WERI-Rb-1 (cell line): Measurements from ENCODE around the gene NRXN2.

Source experiments
- DNase-seq: peaks from one replicate; pipeline ENCODE4 v3.0.0-alpha.2; 2020
- H3K27ac ChIP-seq: fragments of 250-450 bp; sonication (Bioruptor Pico); 2 replicates; pipeline ENCODE4 v1.5.1; 2020; ENCODE audit warnings: mild to moderate bottlenecking, moderate library complexity
- H3K27me3 ChIP-seq: fragments of 250-450 bp; sonication (Bioruptor Pico); 2 replicates; pipeline ENCODE4 v1.5.1; 2021; ENCODE audit warnings: mild to moderate bottlenecking, low read depth, moderate library complexity; ENCODE audit not compliant: insufficient read depth, severe bottlenecking
- H3K36me3 ChIP-seq: fragments of 250-450 bp; sonication (Bioruptor Pico); 2 replicates; pipeline ENCODE4 v1.5.1; 2020; ENCODE audit warnings: mild to moderate bottlenecking, moderate library complexity
- H3K4me3 ChIP-seq: 2 replicates; pipeline ENCODE4 v1.5.1; 2011; ENCODE audit warnings: low read depth, mild to moderate bottlenecking, control low read depth, low read length
- H3K9me3 ChIP-seq: fragments of 250-450 bp; sonication (Bioruptor Pico); 2 replicates; pipeline ENCODE4 v1.5.1; 2021; ENCODE audit warnings: mild to moderate bottlenecking, moderate library complexity; ENCODE audit not compliant: severe bottlenecking
- CTCF ChIP-seq: IDR thresholded peaks from 2 replicates; pipeline ENCODE4 v1.5.1; 2011; ENCODE audit warnings: low read depth, mild to moderate bottlenecking, control low read depth, inconsistent platforms, low read length

Gene NRXN2

GRCh38 chr11:64604458-64605243, 118.3 kb downstream of the NRXN2 start:
- no peaks in the 10 kb centered on the region for H3K27me3 ChIP-seq
- H3K4me3 ChIP-seq = no peak overlapping the region
- no peaks in the 10 kb centered on the region for H3K36me3 ChIP-seq
- H3K27ac ChIP-seq = no peak overlapping the region
- H3K9me3 ChIP-seq = no peaks in the 10 kb centered on the region
- no peak for DNase-seq
- TF ChIP-seq CTCF = no peak

GRCh38 chr11:64603411-64604110, 119.4 kb downstream of the NRXN2 start:
- no peak overlapping the region for H3K27ac ChIP-seq
- no peaks in the 10 kb centered on the region for H3K9me3 ChIP-seq
- H3K36me3 ChIP-seq = no peaks in the 10 kb centered on the region
- TF ChIP-seq CTCF = no peak
- no peaks in the 10 kb centered on the region for H3K27me3 ChIP-seq
- no peak overlapping the region for H3K4me3 ChIP-seq
- no peak for DNase-seq

GRCh38 chr11:64602466-64603070, 120.4 kb downstream of the NRXN2 start:
- Histone ChIP-seq H3K36me3 (no peaks in the 10 kb centered on the region), H3K27ac (no peak overlapping the region), H3K27me3 (no peaks in the 10 kb centered on the region), H3K4me3 (no peak overlapping the region), H3K9me3 (no peaks in the 10 kb centered on the region)
- DNase-seq = no peak
- TF ChIP-seq CTCF = no peak

- no peak overlapping the region for H3K4me3 ChIP-seq
- no peaks in the 10 kb centered on the region for H3K27me3 ChIP-seq
- no peak for TF ChIP-seq CTCF
- no peak overlapping the region for H3K27ac ChIP-seq
- no peaks in the 10 kb centered on the region for H3K9me3 ChIP-seq
- no peaks in the 10 kb centered on the region for H3K36me3 ChIP-seq
- no peak for DNase-seq
Measured at GRCh38 chr11:64601605-64602465, 121.2 kb downstream of the NRXN2 start.

GRCh38 chr11:64600281-64600992, 122.6 kb downstream of the NRXN2 start:
- TF ChIP-seq CTCF = no peak
- Histone ChIP-seq H3K27ac (no peak overlapping the region), H3K9me3 (no peaks in the 10 kb centered on the region), H3K4me3 (no peak overlapping the region), H3K27me3 (no peaks in the 10 kb centered on the region), H3K36me3 (no peaks in the 10 kb centered on the region)
- no peak for DNase-seq
